Fibroblast of the aortic adventitia (primary cell): ENCODE measurements around the gene EXOSC7. TPM values are rescaled to one million over a fixed set of nuclear protein-coding genes. Genes with fewer than 3 reads are reported as not detected.

Source experiments
- DNase-seq: peaks from one replicate; pipeline ENCODE4 v3.0.0-alpha.2; 2010; ENCODE audit warnings: low read depth
- H3K4me3 ChIP-seq: 2 replicates; pipeline ENCODE4 v1.5.1; 2011; ENCODE audit warnings: low read depth, mild to moderate bottlenecking, control low read depth, low read length, moderate library complexity
- total RNA-seq: library from RNA; depleted of rRNA; stranded (reverse); fragments of >200 nt; gene quantifications from 2 replicates; pipeline ENCODE4 v1.2.3, GENCODE V29; 2012; ENCODE audit warnings: low replicate concordance
- TF ChIP-seq, protein P1 (sequence below): IDR thresholded peaks from 2 replicates; pipeline ENCODE4 v1.5.1; 2011; ENCODE audit warnings: mild to moderate bottlenecking, low read length, control low read depth, inconsistent platforms; ENCODE audit not compliant: insufficient read depth

The EXOSC7 gene
- total RNA-seq, 1 donor, result 26.8 TPM

DNA sequence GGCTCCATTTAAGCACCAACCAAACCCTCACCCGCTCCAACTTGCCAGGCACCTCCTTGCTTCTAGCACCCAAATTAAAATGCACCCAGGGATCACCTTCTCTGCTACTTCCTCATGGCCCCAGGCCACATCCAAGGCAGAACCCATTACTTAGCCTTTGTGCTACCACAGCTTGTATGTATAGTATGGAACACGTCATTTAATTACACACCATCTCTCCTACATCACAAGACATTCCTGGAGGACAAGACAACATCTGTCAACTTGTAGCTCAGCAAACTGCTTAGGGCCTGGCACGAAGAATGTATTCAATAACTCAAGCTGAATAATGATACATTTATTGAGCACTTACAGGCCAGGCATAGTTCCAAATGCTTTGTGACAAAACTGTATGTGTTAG, 23.4 kb upstream of the EXOSC7 start:
- no peak for DNase-seq
- TF ChIP-seq, protein P1, sequence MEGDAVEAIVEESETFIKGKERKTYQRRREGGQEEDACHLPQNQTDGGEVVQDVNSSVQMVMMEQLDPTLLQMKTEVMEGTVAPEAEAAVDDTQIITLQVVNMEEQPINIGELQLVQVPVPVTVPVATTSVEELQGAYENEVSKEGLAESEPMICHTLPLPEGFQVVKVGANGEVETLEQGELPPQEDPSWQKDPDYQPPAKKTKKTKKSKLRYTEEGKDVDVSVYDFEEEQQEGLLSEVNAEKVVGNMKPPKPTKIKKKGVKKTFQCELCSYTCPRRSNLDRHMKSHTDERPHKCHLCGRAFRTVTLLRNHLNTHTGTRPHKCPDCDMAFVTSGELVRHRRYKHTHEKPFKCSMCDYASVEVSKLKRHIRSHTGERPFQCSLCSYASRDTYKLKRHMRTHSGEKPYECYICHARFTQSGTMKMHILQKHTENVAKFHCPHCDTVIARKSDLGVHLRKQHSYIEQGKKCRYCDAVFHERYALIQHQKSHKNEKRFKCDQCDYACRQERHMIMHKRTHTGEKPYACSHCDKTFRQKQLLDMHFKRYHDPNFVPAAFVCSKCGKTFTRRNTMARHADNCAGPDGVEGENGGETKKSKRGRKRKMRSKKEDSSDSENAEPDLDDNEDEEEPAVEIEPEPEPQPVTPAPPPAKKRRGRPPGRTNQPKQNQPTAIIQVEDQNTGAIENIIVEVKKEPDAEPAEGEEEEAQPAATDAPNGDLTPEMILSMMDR, result no peak
- H3K4me3 ChIP-seq, result no peak overlapping the region

DNA sequence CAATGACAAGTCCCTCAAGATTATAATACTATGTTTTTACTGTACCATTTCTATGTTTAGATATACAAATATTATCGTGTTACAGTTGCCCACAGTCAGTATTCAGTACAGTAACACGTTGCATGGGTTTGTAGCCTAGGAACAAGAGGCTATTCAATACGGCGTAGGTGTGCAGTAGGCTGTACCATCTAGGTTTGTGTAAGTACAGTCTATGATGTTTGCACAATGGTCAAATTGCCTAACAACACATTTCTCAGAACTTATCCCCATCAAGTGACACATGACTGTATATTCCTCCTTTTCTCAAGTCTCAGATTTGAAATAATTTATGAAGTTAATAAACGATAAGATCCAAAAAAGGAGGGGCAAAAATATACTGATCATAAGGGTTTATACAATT, 21.7 kb upstream of the EXOSC7 start:
- DNase-seq, result no peak
- no peak overlapping the region for H3K4me3 ChIP-seq
- TF ChIP-seq, protein P1, result no peak

DNA sequence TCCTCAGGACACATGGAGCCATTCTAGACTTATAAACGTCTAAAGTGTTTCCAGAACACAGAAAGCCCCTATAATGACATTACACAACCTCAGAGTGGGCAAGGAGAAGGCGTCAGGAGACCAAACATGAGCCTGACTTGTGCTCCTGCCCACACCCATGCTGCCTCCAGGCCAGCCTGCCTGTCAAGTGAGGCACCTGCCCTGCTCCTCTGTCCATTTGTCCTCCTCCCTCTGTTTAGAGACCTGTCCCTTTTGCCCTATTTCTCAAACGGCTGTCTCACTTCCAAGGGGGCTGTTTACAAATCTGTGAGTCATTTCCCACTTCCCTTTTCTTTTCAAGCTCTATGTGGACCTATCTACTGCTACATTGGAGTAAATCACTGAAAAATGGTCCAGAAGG, 21.1 kb upstream of the EXOSC7 start:
- H3K4me3 ChIP-seq, result no peak overlapping the region
- peak; percentile 19 for DNase-seq
- TF ChIP-seq, protein P1, result no peak

DNA sequence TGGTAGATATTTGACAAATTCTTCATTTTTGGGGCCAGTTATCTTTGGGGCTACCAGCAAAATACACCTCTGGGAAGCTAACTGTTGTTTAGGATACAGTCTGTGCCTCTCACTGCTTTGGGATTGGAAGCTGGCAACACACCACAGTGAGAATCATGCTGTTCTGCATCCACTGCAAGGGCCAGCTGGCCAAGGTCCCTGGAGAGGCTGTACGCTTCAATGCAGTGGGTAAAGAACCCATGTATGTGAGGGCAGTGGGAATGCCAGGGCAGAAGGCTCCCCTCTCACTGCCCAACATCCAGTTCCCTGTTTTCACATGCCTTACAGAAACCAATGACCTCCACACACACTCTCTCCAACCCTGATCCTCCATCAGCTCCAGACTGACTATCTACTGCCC, 20.1 kb upstream of the EXOSC7 start:
- H3K4me3 ChIP-seq, result no peak overlapping the region
- no peak for DNase-seq
- TF ChIP-seq, protein P1, result no peak

DNA sequence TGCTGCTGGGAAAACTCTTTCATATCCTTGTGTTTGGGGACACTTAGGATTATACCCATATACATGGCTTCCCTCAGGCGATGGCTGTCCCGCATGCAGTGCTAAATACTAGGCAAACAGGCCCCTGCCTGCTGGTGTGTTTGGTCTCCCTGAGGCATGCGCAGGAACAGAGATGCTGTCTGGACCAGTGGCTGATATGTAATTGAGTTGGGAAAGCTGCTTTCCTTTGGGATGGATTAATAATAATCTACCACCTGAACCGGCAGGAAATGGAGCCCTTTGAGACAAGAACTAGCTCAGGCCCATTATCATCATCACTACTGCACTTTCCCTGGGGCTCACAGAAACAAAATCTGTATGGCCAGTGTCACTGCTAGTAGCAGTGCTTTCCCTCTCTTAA, 18.1 kb upstream of the EXOSC7 start:
- no peak overlapping the region for H3K4me3 ChIP-seq
- TF ChIP-seq, protein P1, result no peak
- DNase-seq, result no peak

DNA sequence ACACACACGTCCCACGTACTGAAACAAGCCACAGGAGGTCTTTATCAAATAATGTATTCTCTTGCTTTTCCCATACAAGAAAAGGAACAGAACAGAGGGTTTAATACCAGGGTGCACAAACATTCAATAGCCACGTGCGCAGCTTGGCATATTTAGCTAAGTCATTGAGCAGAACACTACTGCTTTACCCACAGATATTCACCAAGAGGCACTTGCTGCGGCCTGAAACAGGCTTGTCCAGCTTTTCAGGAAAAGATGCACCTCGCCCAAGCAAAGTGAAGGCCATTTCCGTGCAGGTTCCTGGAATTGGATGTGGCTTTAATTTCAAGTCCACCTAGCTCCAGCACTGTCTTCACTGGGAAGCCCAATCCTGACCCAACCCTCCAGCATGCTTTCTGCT, 17.7 kb upstream of the EXOSC7 start:
- DNase-seq, result no peak

DNA sequence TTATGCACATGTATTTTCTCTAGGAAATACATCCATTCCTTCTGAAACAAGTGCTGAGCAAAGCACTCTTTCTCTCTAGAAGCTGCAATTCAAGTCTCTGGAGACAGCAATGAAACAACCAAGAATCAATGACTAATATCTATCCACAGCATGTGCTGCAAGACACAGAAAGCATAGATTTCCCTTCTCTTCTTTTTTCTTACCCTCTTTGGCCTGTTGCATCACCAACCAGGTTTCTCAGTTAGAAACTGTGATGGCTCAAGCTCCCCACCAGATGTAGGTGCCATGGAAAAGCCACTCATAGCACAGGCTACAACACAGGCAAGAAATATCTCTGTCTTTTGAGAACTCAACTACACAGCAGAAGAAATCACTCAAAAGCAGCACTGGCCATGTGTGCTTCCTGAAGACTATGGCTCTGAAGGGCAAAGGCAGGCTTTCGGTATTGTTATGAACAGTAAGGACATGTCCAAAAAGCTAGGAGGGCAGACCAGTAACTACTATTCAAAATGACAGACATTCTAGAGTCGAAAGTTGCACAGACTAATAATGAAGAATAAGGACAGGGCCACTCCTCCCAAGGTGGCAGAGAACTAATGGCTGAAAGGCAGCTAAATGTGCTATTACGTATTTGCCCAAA, 15.5 kb upstream of the EXOSC7 start:
- H3K4me3 ChIP-seq, result no peak overlapping the region
- peak; percentile 29 for DNase-seq
- TF ChIP-seq, protein P1, result no peak

More for the DNA sequence above, 17.7 kb upstream of the EXOSC7 start:
- TF ChIP-seq, protein P1, result no peak
- no peak overlapping the region for H3K4me3 ChIP-seq
